Daoy (cell line): ENCODE results near the gene DCDC2C. TPM values are rescaled to one million over a fixed set of nuclear protein-coding genes. Genes with fewer than 3 reads are reported as not detected.

Experiments used
- DNase-seq: peaks from one replicate; pipeline ENCODE4 v3.0.0-alpha.2; 2015; ENCODE audit warnings: low read depth
- total RNA-seq: library from RNA; depleted of rRNA; stranded (reverse); fragments of >200 nt; shearing (Covaris generic); gene quantifications from 2 replicates; pipeline ENCODE4 v1.2.3, GENCODE V29; 2014

The DCDC2C gene
- total RNA-seq, 1 experiment from 2014 or later = not detected

DNA sequence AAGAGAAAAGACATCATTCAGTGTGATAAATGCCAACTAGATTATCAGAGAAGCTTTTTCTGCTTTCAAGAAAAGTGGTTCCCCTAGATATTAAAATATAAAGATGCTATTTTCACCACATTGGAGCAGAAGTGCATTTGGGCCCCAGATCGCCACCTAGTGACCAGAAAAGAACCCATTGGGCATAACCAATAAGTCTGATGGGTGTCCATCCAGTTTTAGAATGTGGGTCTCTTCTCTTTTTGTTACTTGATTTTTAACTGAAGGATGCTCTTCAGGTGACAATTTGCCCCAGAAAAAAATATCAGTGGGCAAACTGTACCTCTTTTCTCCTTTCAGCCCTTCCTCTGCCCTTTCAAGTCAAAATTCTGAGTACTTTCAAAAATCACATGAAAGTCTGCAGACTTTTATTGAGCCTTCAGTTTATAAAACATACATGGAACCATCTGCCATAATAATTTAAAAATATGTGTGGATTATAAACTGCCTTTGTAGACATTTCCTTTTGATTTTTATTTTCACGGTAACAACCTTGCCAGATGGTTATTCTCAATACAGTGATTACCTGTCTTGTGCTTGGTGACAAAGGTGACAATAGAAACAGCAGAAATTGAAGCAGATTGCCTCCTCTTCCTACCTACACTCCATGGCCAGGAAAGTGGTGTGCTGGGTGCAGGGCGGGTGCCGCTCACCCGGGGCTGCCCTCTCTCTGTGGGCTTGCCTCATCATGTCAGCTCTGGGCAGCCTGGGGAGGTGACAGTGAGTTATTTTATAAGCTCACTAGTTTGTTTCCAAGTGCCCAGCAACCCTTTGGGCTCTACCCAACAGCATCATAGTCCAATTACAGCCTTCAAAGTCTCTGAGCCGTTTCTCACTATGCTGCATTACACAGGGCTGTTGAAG, 124.5 kb downstream of the DCDC2C start:
- DNase-seq = peak; percentile 36

DNA sequence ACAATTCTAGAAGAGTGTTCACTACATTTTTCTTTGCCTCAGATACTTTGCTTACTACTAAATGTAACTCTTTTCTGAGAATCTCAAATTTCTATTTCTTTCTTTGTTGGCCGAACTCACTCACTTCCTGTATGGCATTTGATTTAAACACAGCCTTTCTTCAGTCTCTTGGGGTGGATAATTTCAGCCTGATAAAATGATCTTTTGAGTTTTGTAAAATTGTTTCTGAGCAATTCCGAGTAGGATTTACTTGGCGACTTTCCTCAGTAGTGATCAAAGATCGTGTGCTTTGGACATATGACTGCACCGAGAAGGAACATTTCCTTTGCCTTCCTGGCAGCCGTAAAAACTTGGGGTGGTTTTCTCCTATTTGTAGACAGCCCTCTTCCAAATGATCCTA, 127.4 kb downstream of the DCDC2C start:
- DNase-seq = no peak

GRCh38 chr2:3837086-3837485, 133.7 kb downstream of the DCDC2C start:
- no peak for DNase-seq

DNA sequence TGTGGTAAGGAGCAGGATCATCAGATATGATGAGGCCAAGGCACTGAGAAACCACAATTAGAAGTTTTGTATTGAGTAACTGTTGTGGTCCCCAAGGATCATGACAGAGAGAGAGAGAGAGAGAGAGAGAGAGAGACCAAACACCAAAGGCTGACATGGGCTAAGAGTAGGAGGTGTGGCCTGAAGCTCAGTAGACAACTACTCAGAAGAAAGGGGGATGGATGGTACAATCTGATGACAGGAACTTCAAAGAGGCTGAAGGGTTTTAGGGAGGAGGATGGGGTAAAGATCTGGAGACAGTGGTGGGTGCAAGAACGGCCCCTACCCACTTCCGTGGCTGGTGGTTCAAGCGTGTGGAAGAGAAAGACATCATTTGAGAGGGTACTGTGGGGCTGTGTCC, 135.0 kb downstream of the DCDC2C start:
- DNase-seq = no peak

GRCh38 chr2:3839476-3839875, 136.1 kb downstream of the DCDC2C start:
- no peak for DNase-seq

DNA sequence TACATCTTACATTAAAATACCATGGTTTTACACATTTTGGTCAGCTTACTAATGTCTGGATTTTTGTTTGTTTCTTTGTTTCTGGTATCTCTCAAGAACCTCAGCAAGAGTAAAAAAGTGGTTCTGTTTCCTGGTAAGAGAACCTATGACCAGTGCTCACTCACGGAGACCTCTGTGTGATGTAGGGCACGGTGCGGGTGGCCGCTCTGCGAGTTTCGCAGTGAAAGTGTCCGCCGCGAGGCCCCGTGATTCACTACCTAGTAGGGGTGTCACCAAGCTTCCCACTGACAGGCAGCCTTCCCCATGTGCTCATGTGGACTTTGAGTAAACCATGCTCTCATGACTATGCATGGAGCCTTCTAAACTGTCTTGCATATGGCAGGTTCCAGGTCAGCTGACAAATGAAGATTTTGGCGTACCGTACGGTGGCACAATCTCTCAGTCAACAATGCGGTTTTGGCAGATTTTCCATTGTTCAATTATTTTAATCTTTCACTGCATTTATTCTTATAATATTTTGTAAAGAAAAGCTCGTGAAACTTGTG, 137.3 kb downstream of the DCDC2C start:
- DNase-seq = peak; percentile 18

DNA sequence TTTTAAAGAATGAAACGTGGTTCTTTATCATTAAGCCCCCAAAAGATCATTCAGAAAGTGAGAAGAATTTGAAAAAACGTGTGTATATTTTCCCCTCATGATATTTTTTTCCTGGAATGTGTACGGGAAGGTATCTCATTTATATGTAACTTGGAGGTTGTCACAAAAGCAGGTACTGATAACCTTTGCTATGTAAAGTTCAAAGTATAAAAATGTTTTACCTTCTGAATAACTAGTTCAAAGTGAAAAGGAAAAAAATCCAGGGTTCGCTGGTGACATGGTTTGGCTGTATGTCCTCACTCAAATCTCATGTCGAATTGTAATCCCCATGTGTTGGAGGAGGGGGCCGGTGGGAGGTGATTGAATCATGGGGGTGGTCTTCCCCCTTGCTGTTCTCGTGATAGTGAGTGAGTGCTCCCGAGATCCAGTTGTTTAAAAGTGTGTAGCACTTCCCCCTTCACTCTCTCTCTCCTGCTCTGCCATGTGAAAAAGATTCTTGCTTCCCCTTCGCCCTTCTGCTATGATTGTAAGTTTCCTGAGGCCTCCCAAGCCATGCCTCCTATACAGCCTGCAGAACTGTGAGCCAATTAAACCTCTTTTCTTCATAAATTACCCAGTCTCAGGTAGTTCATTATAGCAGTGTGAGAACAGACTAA, 144.2 kb downstream of the DCDC2C start:
- no peak for DNase-seq

- no peak for DNase-seq
Observed at GRCh38 chr2:3848776-3849175, 145.4 kb downstream of the DCDC2C start.

- no peak for DNase-seq
Observed at GRCh38 chr2:3849213-3849612, 145.8 kb downstream of the DCDC2C start.

DNA sequence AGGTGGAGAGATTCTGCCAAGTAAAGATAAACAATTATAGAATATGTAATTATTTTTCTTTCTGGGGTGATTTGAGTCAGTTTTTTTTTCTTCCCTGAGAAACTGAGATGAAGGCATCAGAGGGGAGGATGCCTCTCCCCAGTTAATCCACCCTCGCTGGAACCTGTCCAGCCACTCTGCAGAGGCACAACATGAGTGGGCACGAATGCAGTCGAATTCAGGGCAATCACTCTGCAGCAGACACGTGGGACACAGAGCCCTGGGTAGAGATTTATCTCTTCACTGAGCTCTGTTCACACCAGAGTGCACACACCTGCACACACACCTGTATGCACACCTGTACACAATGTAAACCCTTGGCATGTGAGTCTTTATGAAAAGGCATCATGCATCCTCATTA, 154.2 kb downstream of the DCDC2C start:
- no peak for DNase-seq

- DNase-seq = no peak
Observed at GRCh38 chr2:3864943-3865865, 161.8 kb downstream of the DCDC2C start.

DNA sequence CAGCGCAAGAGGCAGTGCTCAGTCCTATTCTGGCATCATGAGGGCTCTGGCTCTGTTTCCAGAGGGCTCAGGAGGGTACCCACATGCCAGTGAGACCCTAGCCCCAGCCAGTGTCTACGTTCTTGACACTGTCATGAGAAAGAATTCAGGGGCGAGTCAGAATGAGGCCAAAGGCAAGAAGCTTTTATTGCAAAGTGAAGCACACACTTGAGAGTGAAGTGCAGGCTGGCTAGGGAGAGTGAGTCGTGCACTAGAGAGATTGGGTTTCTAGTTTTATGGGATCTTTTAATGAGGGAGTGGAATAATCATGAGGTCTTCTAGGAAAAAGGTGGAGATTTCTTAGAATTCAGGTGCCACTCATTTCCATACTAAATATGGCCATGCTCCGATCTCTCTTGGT, 164.1 kb downstream of the DCDC2C start:
- DNase-seq = peak; percentile 20

- peak; percentile 17 for DNase-seq
Observed at GRCh38 chr2:3868012-3868805, 164.8 kb downstream of the DCDC2C start.

GRCh38 chr2:3870222-3870621, 166.8 kb downstream of the DCDC2C start:
- peak; percentile 55 for DNase-seq

DNA sequence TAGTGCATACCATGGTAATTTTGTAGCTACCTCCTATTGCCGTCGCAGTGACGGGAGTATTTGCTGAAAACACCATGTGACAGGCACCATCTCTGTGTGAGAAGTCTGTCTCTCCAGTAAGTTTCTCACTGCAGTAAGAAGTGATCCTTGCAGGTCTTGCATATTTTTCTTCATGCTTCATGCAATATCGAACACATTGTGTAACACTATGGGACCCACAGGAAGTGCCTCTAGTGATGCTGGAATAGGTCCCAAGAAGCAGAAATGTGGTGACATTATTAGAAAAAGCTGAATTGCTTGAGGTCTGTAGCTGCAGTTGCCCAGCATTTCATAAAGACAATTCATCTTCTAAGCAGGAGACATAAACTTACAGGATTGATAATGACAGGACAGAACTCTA, 167.6 kb downstream of the DCDC2C start:
- DNase-seq = no peak

GRCh38 chr2:3872451-3872850, 169.1 kb downstream of the DCDC2C start:
- no peak for DNase-seq

- no peak for DNase-seq
Observed at GRCh38 chr2:3873899-3874298, 170.5 kb downstream of the DCDC2C start.

DNA sequence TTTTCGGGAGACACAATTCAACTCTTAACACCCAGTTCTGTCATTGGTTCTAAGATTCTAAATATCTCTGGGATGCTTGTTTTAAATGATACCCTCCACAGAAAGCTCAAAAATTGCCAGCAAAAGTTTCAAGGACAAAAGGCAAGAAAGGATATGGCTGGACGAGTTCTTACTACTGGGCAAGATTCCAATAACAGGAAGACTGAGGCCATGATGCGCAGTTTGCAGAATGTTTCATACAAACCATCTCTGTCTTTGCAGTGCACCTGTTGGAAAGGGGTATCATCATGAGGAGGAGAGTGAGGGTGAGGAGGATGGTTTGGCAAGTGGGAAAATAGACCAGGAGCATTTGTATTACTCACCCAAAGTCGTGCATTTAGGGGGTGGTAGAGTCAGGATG, 172.8 kb downstream of the DCDC2C start:
- no peak for DNase-seq

GRCh38 chr2:3876685-3877084, 173.3 kb downstream of the DCDC2C start:
- DNase-seq = no peak

- no peak for DNase-seq
Observed at GRCh38 chr2:3885629-3886628, 182.6 kb downstream of the DCDC2C start.
